Adrenal gland (tissue), 5 donors: Measurements from ENCODE around the gene GDPGP1.

ENCODE experiments used
- POLR2A ChIP-seq, 2 donors: fragments of 450-650 bp; IDR thresholded peaks; one replicate each; pipeline ENCODE4 v1.6.1; 2017; ENCODE audit warnings: antibody characterized with exemption in 2 of 2, mild to moderate bottlenecking in 2 of 2, moderate library complexity in 1 of 2
- TF ChIP-seq, protein P1 (sequence below), 6 experiments: fragments of 450-650 bp in 4 of 6; fragments of 200-600 bp in 2 of 6; sonication (generic) in 1 of 6; IDR thresholded peaks; 1 replicate in 5 of 6; 2 replicates in 1 of 6; pipeline versions ENCODE4 v1.5.1 to v1.8.0; 2016 to 2021; ENCODE audit warnings: antibody characterized with exemption in 6 of 6, mild to moderate bottlenecking in 2 of 6, moderate library complexity in 1 of 6
- donor health status: DM: no; HTN: no; CAD: no.

DNA sequence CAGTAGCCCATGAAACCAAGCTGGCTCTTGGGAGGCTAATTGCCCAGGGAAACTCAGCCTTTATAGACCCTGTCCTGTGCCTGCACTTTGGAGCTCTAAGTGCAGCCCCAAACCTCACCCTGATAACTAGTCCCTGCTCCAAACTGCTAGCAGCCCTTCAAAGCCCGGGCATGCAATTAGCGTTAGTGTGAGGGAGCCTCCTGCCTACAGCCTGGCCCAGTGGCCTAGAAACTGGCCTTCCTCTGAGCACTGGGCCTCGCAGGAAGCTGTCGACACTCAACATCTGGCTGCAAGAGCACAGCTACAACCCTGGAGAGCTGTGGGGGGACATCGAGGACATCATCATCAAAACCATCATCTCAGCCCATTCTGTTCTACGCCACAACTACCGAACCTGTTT, 23.8 kb downstream of the GDPGP1 start:
- TF ChIP-seq POLR2A (IDR thresholded peaks at IDR 0.05) = no peak
- TF ChIP-seq, protein P1, sequence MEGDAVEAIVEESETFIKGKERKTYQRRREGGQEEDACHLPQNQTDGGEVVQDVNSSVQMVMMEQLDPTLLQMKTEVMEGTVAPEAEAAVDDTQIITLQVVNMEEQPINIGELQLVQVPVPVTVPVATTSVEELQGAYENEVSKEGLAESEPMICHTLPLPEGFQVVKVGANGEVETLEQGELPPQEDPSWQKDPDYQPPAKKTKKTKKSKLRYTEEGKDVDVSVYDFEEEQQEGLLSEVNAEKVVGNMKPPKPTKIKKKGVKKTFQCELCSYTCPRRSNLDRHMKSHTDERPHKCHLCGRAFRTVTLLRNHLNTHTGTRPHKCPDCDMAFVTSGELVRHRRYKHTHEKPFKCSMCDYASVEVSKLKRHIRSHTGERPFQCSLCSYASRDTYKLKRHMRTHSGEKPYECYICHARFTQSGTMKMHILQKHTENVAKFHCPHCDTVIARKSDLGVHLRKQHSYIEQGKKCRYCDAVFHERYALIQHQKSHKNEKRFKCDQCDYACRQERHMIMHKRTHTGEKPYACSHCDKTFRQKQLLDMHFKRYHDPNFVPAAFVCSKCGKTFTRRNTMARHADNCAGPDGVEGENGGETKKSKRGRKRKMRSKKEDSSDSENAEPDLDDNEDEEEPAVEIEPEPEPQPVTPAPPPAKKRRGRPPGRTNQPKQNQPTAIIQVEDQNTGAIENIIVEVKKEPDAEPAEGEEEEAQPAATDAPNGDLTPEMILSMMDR (IDR thresholded peaks at IDR 0.05) = no peak
